ENCODE data around the gene ENTPD6.
"Not testable (repeated sequence)": the region's sequence is repeated elsewhere in the genome, so short reads cannot be mapped to it uniquely, and the experiment has no call there.

The ENTPD6 gene

GRCh38 chr20:25259358-25259757 lies 63.8 kb downstream of the ENTPD6 start:
- no peak for DNase-seq

GRCh38 chr20:25259788-25260254 lies 64.3 kb downstream of the ENTPD6 start:
- no peak for DNase-seq

GRCh38 chr20:25260770-25261437 lies 65.4 kb downstream of the ENTPD6 start:
- not testable (repeated sequence) for DNase-seq

- DNase-seq, result no peak
These were observed 73.7 kb downstream of the ENTPD6 start for GRCh38 chr20:25269057-25269832.

GRCh38 chr20:25269833-25270170 lies 74.3 kb downstream of the ENTPD6 start:
- DNase-seq, result no peak

- DNase-seq, result no peak
These were observed 75.3 kb downstream of the ENTPD6 start for GRCh38 chr20:25270829-25271251.

- DNase-seq, result no peak
These were observed 76.1 kb downstream of the ENTPD6 start for GRCh38 chr20:25271486-25272222.

GRCh38 chr20:25272223-25273000 lies 76.9 kb downstream of the ENTPD6 start:
- DNase-seq, result no peak

GRCh38 chr20:25273046-25273445 lies 77.5 kb downstream of the ENTPD6 start:
- no peak for DNase-seq

GRCh38 chr20:25273541-25274358 lies 78.2 kb downstream of the ENTPD6 start:
- DNase-seq, result no peak

- no peak for DNase-seq
These were observed 79.0 kb downstream of the ENTPD6 start for GRCh38 chr20:25274481-25274880.

- DNase-seq, result no peak
These were observed 79.6 kb downstream of the ENTPD6 start for GRCh38 chr20:25274891-25275812.

- DNase-seq, result no peak
These were observed 80.5 kb downstream of the ENTPD6 start for GRCh38 chr20:25275813-25276532.
